H1 (cell line): ENCODE data around the gene ABHD16B. TPM values are rescaled to one million over a fixed set of nuclear protein-coding genes. Genes with fewer than 3 reads are reported as not detected.

Experiments
- CTCF ChIA-PET: fragments of 300-600 bp; sonication (Branson Sonifier 250); formaldehyde crosslinking; loops from one replicate; lab custom pipeline; 2021; ENCODE audit not compliant: partially characterized antibody; lab: Charles Lee
- POLR2A ChIA-PET: fragments of 300-600 bp; sonication (Branson Sonifier 250); formaldehyde crosslinking; loops from one replicate; lab custom pipeline; 2021; ENCODE audit warnings: inconsistent platforms; ENCODE audit not compliant: partially characterized antibody; lab: Charles Lee
- DNase-seq, 2 experiments: peaks; one replicate each; pipeline versions ENCODE4 v3.0.0 to v3.0.0-alpha.2; 2010 to 2022; ENCODE audit warnings: low spot score in 2 of 2, low read depth in 1 of 2, mixed read lengths in 1 of 2
- FAIRE-seq: peaks from 2 replicates; lab custom pipeline; 2011; peaks lifted over from hg19 to GRCh38; lab: Jason Lieb, UNC
- H2AFZ ChIP-seq: 2 replicates; pipeline ENCODE4 v1.8.1; 2012; ENCODE audit warnings: low read length, inconsistent platforms
- H2AK5ac ChIP-seq: 2 replicates; pipeline ENCODE4 v1.6.1; 2013; ENCODE audit warnings: low read depth, low read length
- H2BK120ac ChIP-seq: replicated peaks from 2 replicates; pipeline ENCODE3; 2013; ENCODE audit warnings: low read depth, low read length, inconsistent platforms
- H2BK12ac ChIP-seq: 2 replicates; pipeline ENCODE4 v1.6.1; 2013; ENCODE audit warnings: low read depth, low read length
- H2BK15ac ChIP-seq: 2 replicates; pipeline ENCODE4 v1.6.1; 2013; ENCODE audit warnings: low read length
- H2BK20ac ChIP-seq: 2 replicates; pipeline ENCODE4 v1.6.1; 2013; ENCODE audit warnings: low read length
- H2BK5ac ChIP-seq: 2 replicates; pipeline ENCODE4 v1.6.1; 2013; ENCODE audit warnings: low read depth, low read length
- H3K14ac ChIP-seq: 2 replicates; pipeline ENCODE4 v1.6.1; 2013; ENCODE audit warnings: inconsistent platforms; ENCODE audit not compliant: insufficient read length
- H3K18ac ChIP-seq: 2 replicates; pipeline ENCODE4 v1.6.1; 2013; ENCODE audit warnings: low read length; ENCODE audit errors: extremely low read depth
- H3K23ac ChIP-seq: 2 replicates; pipeline ENCODE4 v1.6.1; 2013; ENCODE audit warnings: inconsistent platforms; ENCODE audit not compliant: insufficient read length
- H3K23me2 ChIP-seq: 2 replicates; pipeline ENCODE4 v1.6.1; 2013; ENCODE audit warnings: low read depth, low read length
- H3K27ac ChIP-seq: 2 replicates; pipeline ENCODE4 v1.6.1; 2011; ENCODE audit warnings: low read depth, low read length, inconsistent platforms
- H3K27me3 ChIP-seq, 4 experiments: replicated peaks in 1 of 4; 1 replicate in 1 of 4; 2 replicates in 3 of 4; pipeline versions ENCODE4 v1.6.1 to v1.8.1; 2011 to 2013; ENCODE audit warnings: low read length in 3 of 4, mild to moderate bottlenecking in 3 of 4, inconsistent platforms in 2 of 4, mixed read lengths in 2 of 4, moderate library complexity in 1 of 4; ENCODE audit not compliant: control insufficient read depth in 3 of 4, insufficient read depth in 3 of 4; ENCODE audit errors: extremely low read depth in 1 of 4
- H3K36me3 ChIP-seq, 4 experiments: 2 replicates each; pipeline versions ENCODE4 v1.6.1 to v1.8.1; 2011 to 2013; ENCODE audit warnings: mild to moderate bottlenecking in 4 of 4, low read length in 3 of 4, moderate library complexity in 2 of 4, control low read depth in 1 of 4, inconsistent platforms in 1 of 4; ENCODE audit not compliant: insufficient read depth in 4 of 4, control insufficient read depth in 2 of 4
- H3K4ac ChIP-seq: replicated peaks from 2 replicates; pipeline ENCODE3; 2013; ENCODE audit warnings: low read length, low read depth, mixed read lengths, inconsistent platforms; ENCODE audit not compliant: insufficient read length
- H3K4me1 ChIP-seq, 4 experiments: replicated peaks in 1 of 4; 1 replicate in 1 of 4; 2 replicates in 3 of 4; pipeline versions ENCODE4 v1.6.1 to v1.8.1; 2011 to 2013; ENCODE audit warnings: low read length in 3 of 4, inconsistent platforms in 2 of 4, mixed read lengths in 1 of 4; ENCODE audit not compliant: insufficient read depth in 4 of 4, control insufficient read depth in 3 of 4
- H3K4me2 ChIP-seq, 2 experiments: 2 replicates each; pipeline versions ENCODE4 v1.6.1 to v1.8.1; 2011 to 2013; ENCODE audit warnings: low read depth in 2 of 2, low read length in 2 of 2, control low read depth in 1 of 2, inconsistent platforms in 1 of 2, mild to moderate bottlenecking in 1 of 2; ENCODE audit not compliant: insufficient read depth in 1 of 2
- H3K4me3 ChIP-seq, 4 experiments: fragments of 200-600, 300-600 bp in 1 of 4; sonication (generic), shearing (Covaris generic), sonication (Bioruptor Twin) in 1 of 4; 2 replicates each; pipeline versions ENCODE4 v1.5.1 to v1.8.1; 2011 to 2016; ENCODE audit warnings: low read length in 4 of 4, low read depth in 3 of 4, control low read depth in 2 of 4, inconsistent platforms in 2 of 4, mild to moderate bottlenecking in 2 of 4, mixed read lengths in 1 of 4, moderate library complexity in 1 of 4; ENCODE audit not compliant: insufficient read depth in 2 of 4; ENCODE audit errors: extremely low read depth in 1 of 4
- H3K56ac ChIP-seq: replicated peaks from 2 replicates; pipeline ENCODE3; 2013; ENCODE audit warnings: low read depth, mild to moderate bottlenecking, mixed read lengths, low read length, inconsistent platforms; ENCODE audit not compliant: insufficient read length
- H3K79me1 ChIP-seq: 2 replicates; pipeline ENCODE4 v1.6.1; 2013; ENCODE audit warnings: low read depth, low read length, control low read depth
- H3K79me2 ChIP-seq, 2 experiments: 2 replicates each; pipeline versions ENCODE4 v1.6.1 to v1.8.1; 2012 to 2013; ENCODE audit warnings: low read length in 2 of 2, mild to moderate bottlenecking in 2 of 2, inconsistent platforms in 1 of 2; ENCODE audit not compliant: insufficient read depth in 2 of 2, control insufficient read depth in 1 of 2
- H3K9ac ChIP-seq, 4 experiments: replicated peaks in 1 of 4; 1 replicate in 1 of 4; 2 replicates in 3 of 4; pipeline versions ENCODE4 v1.6.1 to v1.8.1; 2011 to 2013; ENCODE audit warnings: low read depth in 3 of 4, low read length in 3 of 4, control low read depth in 2 of 4, mild to moderate bottlenecking in 2 of 4, moderate library complexity in 2 of 4, inconsistent platforms in 1 of 4; ENCODE audit errors: extremely low read depth in 1 of 4
- H3K9me3 ChIP-seq, 2 experiments: 2 replicates each; pipeline versions ENCODE4 v1.6.1 to v1.8.1; 2012 to 2013; ENCODE audit warnings: mild to moderate bottlenecking in 2 of 2, moderate library complexity in 2 of 2, control low read depth in 1 of 2, inconsistent platforms in 1 of 2, low read depth in 1 of 2, low read length in 1 of 2, mixed read lengths in 1 of 2; ENCODE audit not compliant: insufficient read depth in 2 of 2
- H4K20me1 ChIP-seq, 2 experiments: replicated peaks in 1 of 2; 2 replicates each; pipeline versions ENCODE3 to v1.8.1; 2011 to 2013; ENCODE audit warnings: inconsistent platforms in 2 of 2, low read length in 2 of 2, mild to moderate bottlenecking in 1 of 2; ENCODE audit not compliant: insufficient read depth in 2 of 2, control insufficient read depth in 1 of 2
- H4K5ac ChIP-seq: 2 replicates; pipeline ENCODE4 v1.6.1; 2013; ENCODE audit warnings: low read length, low read depth, mixed read lengths, inconsistent platforms; ENCODE audit not compliant: insufficient read length
- H4K8ac ChIP-seq: 2 replicates; pipeline ENCODE4 v1.8.0; 2013; ENCODE audit warnings: mild to moderate bottlenecking, moderate library complexity, low read length, inconsistent platforms; ENCODE audit not compliant: insufficient read depth; ENCODE audit errors: extremely low read depth
- H4K91ac ChIP-seq: replicated peaks from 2 replicates; pipeline ENCODE3; 2013; ENCODE audit warnings: low read length, mixed read lengths, inconsistent platforms; ENCODE audit not compliant: insufficient read length
- ASH2L ChIP-seq: fragments of 200-600, 300-600 bp; sonication (generic); IDR thresholded peaks from one replicate; pipeline ENCODE4 v1.7.1; 2017; ENCODE audit warnings: low read length
- CBX8 ChIP-seq: fragments of 300-800, 300-1000 bp; sonication (generic); IDR thresholded peaks from 2 replicates; pipeline ENCODE4 v1.7.1; 2016; ENCODE audit warnings: low read depth, low read length, borderline replicate concordance
- CTCF ChIP-seq, 3 experiments: IDR thresholded peaks; 1 replicate in 2 of 3; 2 replicates in 1 of 3; pipeline versions ENCODE4 v1.5.1 to v1.6.1; 2011; ENCODE audit warnings: low read length in 3 of 3, mild to moderate bottlenecking in 3 of 3, inconsistent platforms in 2 of 3, low read depth in 1 of 3, moderate library complexity in 1 of 3; ENCODE audit not compliant: insufficient read depth in 1 of 3; ENCODE audit errors: control extremely low read depth in 1 of 3
- HDAC6 ChIP-seq: IDR thresholded peaks from one replicate; pipeline ENCODE4 v1.7.1; 2012; ENCODE audit warnings: low read depth, mild to moderate bottlenecking, inconsistent platforms, low read length, moderate library complexity
- MAFK ChIP-seq: IDR thresholded peaks from 2 replicates; pipeline ENCODE4 v1.6.1; 2012; ENCODE audit warnings: low read depth, mild to moderate bottlenecking, improper control_type of control experiment, low read length
- RNF2 ChIP-seq: fragments of 200-900, 300-1000 bp; sonication (generic); IDR thresholded peaks from 2 replicates; pipeline ENCODE4 v1.7.1; 2016; ENCODE audit warnings: borderline replicate concordance, low read depth, mild to moderate bottlenecking, antibody characterized with exemption, low read length; ENCODE audit not compliant: poor library complexity, severe bottlenecking; ENCODE audit errors: missing control alignments
- RXRA ChIP-seq: IDR thresholded peaks from 2 replicates; pipeline ENCODE4 v1.6.1; 2011; ENCODE audit warnings: low read depth, mild to moderate bottlenecking, low read length, moderate library complexity; ENCODE audit not compliant: insufficient read depth
- SIN3A ChIP-seq, 2 experiments: IDR thresholded peaks in 1 of 2; conservative IDR thresholded peaks in 1 of 2; 2 replicates each; pipeline ENCODE4 v1.6.1; 2011 to 2012; ENCODE audit warnings: low read length in 2 of 2, improper control_type of control experiment in 1 of 2, low read depth in 1 of 2, mild to moderate bottlenecking in 1 of 2
- SP1 ChIP-seq: IDR thresholded peaks from 2 replicates; pipeline ENCODE4 v1.6.1; 2011; ENCODE audit warnings: low read depth, low read length
- TCF12 ChIP-seq: IDR thresholded peaks from 2 replicates; pipeline ENCODE4 v1.6.1; 2011; ENCODE audit warnings: low read depth, mild to moderate bottlenecking, low read length
- WGBS, 2 experiments: shearing (Covaris generic) in 1 of 2; methylation state at CpG; one replicate each; pipeline versions ENCODE4 v1.1.6 to v1.1.7; 2013 to 2015; ENCODE audit warnings: low lambda C conversion rate in 2 of 2, mixed read lengths in 2 of 2, inconsistent platforms in 1 of 2, low coverage in 1 of 2, missing lambda C conversion rate in 1 of 2; ENCODE audit not compliant: insufficient replicate concordance in 2 of 2, insufficient coverage in 1 of 2, insufficient read length in 1 of 2; ENCODE audit errors: extremely low coverage in 1 of 2, missing lambda C conversion rate in 1 of 2; 5-methylcytosine and 5-hydroxymethylcytosine counted together
- polyA plus RNA-seq, 7 experiments: library from polyadenylated mRNA; depleted of rRNA in 3 of 7; stranded (reverse) in 5 of 7; unstranded in 2 of 7; fragments of >200 nt in 5 of 7; fragments of 200-250 nt in 2 of 7; gene quantifications; 1 replicate in 5 of 7; 2 replicates in 1 of 7; 4 replicates in 1 of 7; pipeline versions ENCODE4 v1.2.1 to v1.2.3, GENCODE V29; 2011 to 2013; ENCODE audit warnings: missing spikeins in 2 of 7, mixed read lengths in 2 of 7
- total RNA-seq: library from RNA; stranded (reverse); fragmentation: NEBNext Ultra II Directional; extraction: Animal tissue kit (Norgen Biotek cat#: 25700); gene quantifications from 2 replicates; pipeline ENCODE4 v1.2.1, GENCODE V29; 2021

Gene ABHD16B
- total and polyA plus RNA-seq, 2 of the 8 experiments (the other 6 are each of a cell fraction or from before 2014, with no cell fraction given): not detected

- CTCF ChIA-PET: interaction anchor here (0.8 to 1.8 kb wide), 5 partner anchors 20 to 90 kb away, joined by 3 to 5 read pairs (median 4); partner anchors contain the start of gene PRPF6
- H3K27ac ChIP-seq: no peak overlapping the region
- no peak overlapping the region for H2AFZ ChIP-seq
- H3K9me3 ChIP-seq: no peaks in the 10 kb centered on the region
- no peak overlapping the region for H2BK5ac ChIP-seq
- no peak overlapping the region for H3K56ac ChIP-seq
- peaks cover 6 to 22% (median 13%) of the 10 kb centered on the region in 4 experiments for H3K36me3 ChIP-seq
- 0 out of 4 replicates have a peak, but pooled peaks cover 0 to 1% of the 10 kb centered on the region in 2 experiments for H3K79me2 ChIP-seq
- H3K79me1 ChIP-seq: peaks cover 7% of the 10 kb centered on the region
- H2BK20ac ChIP-seq: no peak overlapping the region
- H4K5ac ChIP-seq: no peak overlapping the region
- H4K8ac ChIP-seq: no peak overlapping the region
- no peak overlapping the region for H2AK5ac ChIP-seq
- H3K14ac ChIP-seq: no peak overlapping the region
- H3K9ac ChIP-seq: no peak overlapping the region
- no peaks in the 10 kb centered on the region; the same call in 1 of the 2 replicates for H3K23me2 ChIP-seq
- peaks cover 9 to 13% of the 10 kb centered on the region in 2 experiments for H4K20me1 ChIP-seq
- H3K23ac ChIP-seq: no peak overlapping the region
- no peak overlapping the region for H3K4me3 ChIP-seq
- H2BK120ac ChIP-seq: no peak overlapping the region
- no peak for DNase-seq
- no peak overlapping the region for H2BK15ac ChIP-seq
- H3K4me1 ChIP-seq: peaks cover 0 to 2% (median 0%) of the 10 kb centered on the region in 4 experiments; a peak in 1 of 7 replicates
- POLR2A ChIA-PET: interaction anchor here (0.8 to 1.3 kb wide), 2 partner anchors 18 to 25 kb away, joined by 3 read pairs; no protein-coding TSS in a partner anchor
- FAIRE-seq: no peak
- H3K27me3 ChIP-seq: no peaks in the 10 kb centered on the region
- H3K4me2 ChIP-seq: no peak overlapping the region
- H2BK12ac ChIP-seq: no peak overlapping the region
- 91% methylated on average over 7 of the region's 7 CpGs; no CpG with 5 or more reads in 1 of the 2 experiments for WGBS, 2 experiments
- no peak overlapping the region for H4K91ac ChIP-seq
- H3K4ac ChIP-seq: no peak overlapping the region
- H3K18ac ChIP-seq: no peak overlapping the region
- TF ChIP-seq TCF12 (no peak), CTCF (IDR thresholded peaks at IDR 0.05; ENCODE audit: control extremely low read depth in 1 of 3, insufficient read depth in 1 of 3, low read depth in 1 of 3, low read length in 3 of 3) (no peak), HDAC6 (no peak), SIN3A (conservative IDR thresholded peaks at IDR 0.05 in 1 of 2, IDR thresholded peaks at IDR 0.05 in 1 of 2; ENCODE audit: low read depth in 1 of 2, low read length in 2 of 2) (no peak), RNF2 (no peak), MAFK (no peak), CBX8 (no peak), ASH2L (no peak), RXRA (no peak), SP1 (no peak)
Observed at GRCh38 chr20:63890201-63890576, 28.9 kb downstream of the ABHD16B start.
